ENCODE data around the gene RABEP2. TPM values are rescaled to one million over a fixed set of nuclear protein-coding genes. Genes with fewer than 3 reads are reported as not detected.

Gene RABEP2
- total RNA-seq, 1 experiment from 2014 or later, result 13.4 TPM

DNA sequence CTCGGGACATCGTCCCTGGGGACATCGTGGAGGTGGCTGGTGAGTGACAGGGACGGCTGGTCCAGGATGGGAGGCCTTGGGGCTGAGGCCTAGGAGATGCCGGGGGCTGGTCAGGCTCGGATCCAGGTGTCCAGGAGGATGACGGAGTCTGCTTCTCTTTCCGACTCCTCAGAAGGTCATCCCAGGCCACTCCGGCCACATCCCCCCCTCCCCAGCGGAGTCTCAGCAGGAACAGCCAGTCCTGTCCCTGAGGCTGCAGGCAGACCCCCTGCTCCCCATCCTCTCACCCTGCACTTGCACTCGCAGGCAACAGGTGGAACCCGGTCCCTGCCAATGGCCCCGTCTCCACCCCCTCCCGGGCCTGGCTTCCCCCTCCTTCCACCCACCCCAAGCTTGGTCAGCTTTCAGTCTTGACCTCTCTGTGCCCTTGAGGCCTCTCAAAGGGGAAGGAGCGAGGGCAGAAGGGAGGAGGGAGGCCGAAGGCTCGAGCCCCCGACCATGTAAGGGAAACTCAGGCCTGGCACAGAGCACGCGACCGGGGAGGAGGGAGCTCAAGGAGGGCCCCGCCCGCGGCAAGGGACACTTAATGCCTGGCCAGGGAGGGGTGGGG is 42.4 kb downstream of the RABEP2 start:
- H3K36me3 ChIP-seq (ENCODE audit: control insufficient read depth in 1 of 2, insufficient read depth in 2 of 2, low read length in 2 of 2), result no peaks in the 10 kb centered on the region
- H3K79me2 ChIP-seq (ENCODE audit: insufficient read depth, low read length), result no peaks in the 10 kb centered on the region
- ChIA-PET POLR2A (no interaction called here), CTCF (no interaction called here), RAD21 (ENCODE audit: low non-redundant PET in 1 of 2, low total read pairs in 2 of 2, uncharacterized antibody in 2 of 2, unreplicated experiment in 2 of 2) (no interaction called here)
- H3K4me3 ChIP-seq (replicated peaks in 1 of 2; ENCODE audit: low read depth in 1 of 2, low read length in 2 of 2), result no peak overlapping the region
- H3K27ac ChIP-seq (ENCODE audit: low read depth, low read length), result no peak overlapping the region
- DNase-seq (ENCODE audit: low read depth, low spot score), result no peak
- BruUV-seq (replicated peaks), result no TSS peak
- no peak for ATAC-seq
- no peak overlapping the region for H3K4me2 ChIP-seq (ENCODE audit: low read length)
- no peaks in the 10 kb centered on the region for H4K20me1 ChIP-seq (ENCODE audit: insufficient read depth)
- no peak overlapping the region for H2AFZ ChIP-seq (ENCODE audit: low read depth, low read length, poor library complexity, severe bottlenecking)
- H3K4me1 ChIP-seq (ENCODE audit: control insufficient read depth in 1 of 2, insufficient read depth in 2 of 2, low read length in 2 of 2), result peaks cover 5 to 17% of the 10 kb centered on the region in 2 experiments; a peak in 2 of 4 replicates
- no peaks in the 10 kb centered on the region for H3K9me3 ChIP-seq (ENCODE audit: control insufficient read depth in 1 of 2, insufficient read depth in 1 of 2, low read depth in 1 of 2, low read length in 2 of 2)
- no peak overlapping the region for H3K9ac ChIP-seq (ENCODE audit: low read length)
- no peak for TF ChIP-seq SP1 (IDR thresholded peaks at IDR 0.05; ENCODE audit: low read depth)
- no peak for TF ChIP-seq ELF1 (IDR thresholded peaks at IDR 0.05; ENCODE audit: borderline replicate concordance, low read depth)
- TF ChIP-seq SRF (IDR thresholded peaks at IDR 0.05; ENCODE audit: low read depth), result no peak
- no peak for TF ChIP-seq YY1 (IDR thresholded peaks at IDR 0.05; ENCODE audit: extremely low read depth, insufficient replicate concordance, low read depth, low read length)
- TF ChIP-seq, protein P1, sequence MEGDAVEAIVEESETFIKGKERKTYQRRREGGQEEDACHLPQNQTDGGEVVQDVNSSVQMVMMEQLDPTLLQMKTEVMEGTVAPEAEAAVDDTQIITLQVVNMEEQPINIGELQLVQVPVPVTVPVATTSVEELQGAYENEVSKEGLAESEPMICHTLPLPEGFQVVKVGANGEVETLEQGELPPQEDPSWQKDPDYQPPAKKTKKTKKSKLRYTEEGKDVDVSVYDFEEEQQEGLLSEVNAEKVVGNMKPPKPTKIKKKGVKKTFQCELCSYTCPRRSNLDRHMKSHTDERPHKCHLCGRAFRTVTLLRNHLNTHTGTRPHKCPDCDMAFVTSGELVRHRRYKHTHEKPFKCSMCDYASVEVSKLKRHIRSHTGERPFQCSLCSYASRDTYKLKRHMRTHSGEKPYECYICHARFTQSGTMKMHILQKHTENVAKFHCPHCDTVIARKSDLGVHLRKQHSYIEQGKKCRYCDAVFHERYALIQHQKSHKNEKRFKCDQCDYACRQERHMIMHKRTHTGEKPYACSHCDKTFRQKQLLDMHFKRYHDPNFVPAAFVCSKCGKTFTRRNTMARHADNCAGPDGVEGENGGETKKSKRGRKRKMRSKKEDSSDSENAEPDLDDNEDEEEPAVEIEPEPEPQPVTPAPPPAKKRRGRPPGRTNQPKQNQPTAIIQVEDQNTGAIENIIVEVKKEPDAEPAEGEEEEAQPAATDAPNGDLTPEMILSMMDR (IDR thresholded peaks at IDR 0.05 in 2 of 3, conservative IDR thresholded peaks at IDR 0.05 in 1 of 3; ENCODE audit: borderline replicate concordance in 1 of 3, insufficient read depth in 1 of 3, low read depth in 2 of 3, low read length in 2 of 3), result no peak
- no peak for TF ChIP-seq RAD21 (IDR thresholded peaks at IDR 0.05; ENCODE audit: low read depth)
- TF ChIP-seq EZH2phosphoT487 (IDR thresholded peaks at IDR 0.05; ENCODE audit: borderline replicate concordance), result no peak
- TF ChIP-seq EGR1 (IDR thresholded peaks at IDR 0.05; ENCODE audit: low read depth), result no peak
- no peak for TF ChIP-seq CEBPB (IDR thresholded peaks at IDR 0.05; ENCODE audit: low read depth)
- TF ChIP-seq FOSL1 (IDR thresholded peaks at IDR 0.05; ENCODE audit: low read depth), result no peak
- TF ChIP-seq ZNF274 (IDR thresholded peaks at IDR 0.05; ENCODE audit: low read depth, low read length), result no peak
- no peak for TF ChIP-seq ZFX (IDR thresholded peaks at IDR 0.05)
- no peak for TF ChIP-seq TCF7L2 (IDR thresholded peaks at IDR 0.05; ENCODE audit: borderline replicate concordance, extremely low read depth, insufficient read depth, insufficient read length)
- TF ChIP-seq JUND (IDR thresholded peaks at IDR 0.05), result no peak
- TF ChIP-seq, protein P2, sequence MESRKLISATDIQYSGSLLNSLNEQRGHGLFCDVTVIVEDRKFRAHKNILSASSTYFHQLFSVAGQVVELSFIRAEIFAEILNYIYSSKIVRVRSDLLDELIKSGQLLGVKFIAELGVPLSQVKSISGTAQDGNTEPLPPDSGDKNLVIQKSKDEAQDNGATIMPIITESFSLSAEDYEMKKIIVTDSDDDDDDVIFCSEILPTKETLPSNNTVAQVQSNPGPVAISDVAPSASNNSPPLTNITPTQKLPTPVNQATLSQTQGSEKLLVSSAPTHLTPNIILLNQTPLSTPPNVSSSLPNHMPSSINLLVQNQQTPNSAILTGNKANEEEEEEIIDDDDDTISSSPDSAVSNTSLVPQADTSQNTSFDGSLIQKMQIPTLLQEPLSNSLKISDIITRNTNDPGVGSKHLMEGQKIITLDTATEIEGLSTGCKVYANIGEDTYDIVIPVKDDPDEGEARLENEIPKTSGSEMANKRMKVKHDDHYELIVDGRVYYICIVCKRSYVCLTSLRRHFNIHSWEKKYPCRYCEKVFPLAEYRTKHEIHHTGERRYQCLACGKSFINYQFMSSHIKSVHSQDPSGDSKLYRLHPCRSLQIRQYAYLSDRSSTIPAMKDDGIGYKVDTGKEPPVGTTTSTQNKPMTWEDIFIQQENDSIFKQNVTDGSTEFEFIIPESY (IDR thresholded peaks at IDR 0.05; ENCODE audit: extremely low read depth, insufficient replicate concordance, low read length), result no peak
- TF ChIP-seq CBX3 (IDR thresholded peaks at IDR 0.05; ENCODE audit: low read depth), result no peak
- TF ChIP-seq, protein P3, sequence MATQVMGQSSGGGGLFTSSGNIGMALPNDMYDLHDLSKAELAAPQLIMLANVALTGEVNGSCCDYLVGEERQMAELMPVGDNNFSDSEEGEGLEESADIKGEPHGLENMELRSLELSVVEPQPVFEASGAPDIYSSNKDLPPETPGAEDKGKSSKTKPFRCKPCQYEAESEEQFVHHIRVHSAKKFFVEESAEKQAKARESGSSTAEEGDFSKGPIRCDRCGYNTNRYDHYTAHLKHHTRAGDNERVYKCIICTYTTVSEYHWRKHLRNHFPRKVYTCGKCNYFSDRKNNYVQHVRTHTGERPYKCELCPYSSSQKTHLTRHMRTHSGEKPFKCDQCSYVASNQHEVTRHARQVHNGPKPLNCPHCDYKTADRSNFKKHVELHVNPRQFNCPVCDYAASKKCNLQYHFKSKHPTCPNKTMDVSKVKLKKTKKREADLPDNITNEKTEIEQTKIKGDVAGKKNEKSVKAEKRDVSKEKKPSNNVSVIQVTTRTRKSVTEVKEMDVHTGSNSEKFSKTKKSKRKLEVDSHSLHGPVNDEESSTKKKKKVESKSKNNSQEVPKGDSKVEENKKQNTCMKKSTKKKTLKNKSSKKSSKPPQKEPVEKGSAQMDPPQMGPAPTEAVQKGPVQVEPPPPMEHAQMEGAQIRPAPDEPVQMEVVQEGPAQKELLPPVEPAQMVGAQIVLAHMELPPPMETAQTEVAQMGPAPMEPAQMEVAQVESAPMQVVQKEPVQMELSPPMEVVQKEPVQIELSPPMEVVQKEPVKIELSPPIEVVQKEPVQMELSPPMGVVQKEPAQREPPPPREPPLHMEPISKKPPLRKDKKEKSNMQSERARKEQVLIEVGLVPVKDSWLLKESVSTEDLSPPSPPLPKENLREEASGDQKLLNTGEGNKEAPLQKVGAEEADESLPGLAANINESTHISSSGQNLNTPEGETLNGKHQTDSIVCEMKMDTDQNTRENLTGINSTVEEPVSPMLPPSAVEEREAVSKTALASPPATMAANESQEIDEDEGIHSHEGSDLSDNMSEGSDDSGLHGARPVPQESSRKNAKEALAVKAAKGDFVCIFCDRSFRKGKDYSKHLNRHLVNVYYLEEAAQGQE (IDR thresholded peaks at IDR 0.05; ENCODE audit: low read depth), result no peak
- TF ChIP-seq POLR2AphosphoS5 (IDR thresholded peaks at IDR 0.05; ENCODE audit: low read depth, low read length), result no peak
- TF ChIP-seq, protein P4, sequence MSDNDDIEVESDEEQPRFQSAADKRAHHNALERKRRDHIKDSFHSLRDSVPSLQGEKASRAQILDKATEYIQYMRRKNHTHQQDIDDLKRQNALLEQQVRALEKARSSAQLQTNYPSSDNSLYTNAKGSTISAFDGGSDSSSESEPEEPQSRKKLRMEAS (IDR thresholded peaks at IDR 0.05), result no peak
- intact Hi-C loops (cut with micrococcal nuclease), result no loop called here
- no peaks in the 10 kb centered on the region for H3K27me3 ChIP-seq (ENCODE audit: insufficient read depth, low read length)
- H3K9me2 ChIP-seq (ENCODE audit: insufficient read depth), result no peaks in the 10 kb centered on the region

Measured in HCT116 (cell line).